Tracheal epithelial cell (primary cell): ENCODE measurements around the gene RBM25. TPM values are rescaled to one million over a fixed set of nuclear protein-coding genes. Genes with fewer than 3 reads are reported as not detected.

Experiments
- total RNA-seq: library from RNA; depleted of rRNA; stranded (reverse); fragments of >200 nt; gene quantifications from 2 replicates; pipeline ENCODE4 v1.2.1, GENCODE V29; 2014

Gene RBM25
- total RNA-seq: 16.8 and 16.9 TPM in 2 replicates

GRCh38 chr14:73058224-73058921 lies at the start of gene RBM25:
Gene RBM25 (plus strand): TSS chr14:73058534. CDS start chr14:73071642, 13,108 bp downstream.

DNA sequence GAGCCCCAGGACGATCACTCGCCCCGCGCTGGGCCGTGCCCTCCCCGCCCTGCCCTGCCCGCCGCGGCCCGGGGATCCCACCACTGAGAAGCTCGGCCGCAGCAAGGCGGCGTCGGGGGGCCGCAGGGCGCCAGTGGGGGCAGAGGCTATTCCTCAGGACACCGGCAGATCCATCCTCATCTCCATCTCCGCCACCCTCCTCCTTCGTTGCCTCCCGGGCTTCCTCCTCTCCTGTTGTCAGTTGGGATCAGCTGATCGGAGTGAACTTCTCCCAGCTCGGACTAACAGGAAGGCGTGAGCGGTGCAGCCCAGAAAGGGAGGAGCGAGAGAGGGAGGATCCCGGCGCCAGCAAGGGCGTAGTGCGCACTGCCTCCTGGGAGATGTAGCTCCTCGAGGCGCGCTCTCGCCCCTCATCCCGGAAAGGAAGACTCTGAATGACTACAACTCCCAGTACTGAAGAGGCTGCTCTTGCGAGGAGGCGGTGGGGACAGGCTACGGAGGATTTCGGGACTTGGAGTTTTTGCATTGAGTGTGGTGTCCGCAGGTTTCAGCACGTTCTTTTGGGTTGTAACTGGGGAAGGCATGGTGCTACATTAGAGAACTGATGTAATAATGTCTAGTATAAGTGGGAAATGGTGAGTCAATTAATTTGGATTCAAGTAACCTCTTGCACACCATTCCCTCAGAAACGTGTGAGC lies 31.3 kb upstream of the RBM25 start, which contains the start of gene ZFYVE1:
TSS of gene ZFYVE1 (minus strand) at position 262 of the 698 bp plus-strand sequence. CDS start 2,598 bp downstream, outside the sequence.

GRCh38 chr14:73136387-73137225 lies 78.3 kb downstream of the RBM25 start, which contains the start of gene PSEN1:
Gene PSEN1 (plus strand): TSS chr14:73136507. CDS start chr14:73148020, 11,513 bp downstream.

Other genes starting within 250 kb of the RBM25 start
- gene DPF3, start 164.4 kb upstream of the RBM25 start, total RNA-seq: 0.85 and 0.96 TPM in 2 replicates
- gene DCAF4, start 132.1 kb upstream of the RBM25 start, total RNA-seq: 18.3 and 18.6 TPM in 2 replicates
- 6.6 and 8.9 TPM in 2 replicates for gene ZFYVE1, start 31.4 kb upstream of the RBM25 start, total RNA-seq
- gene PSEN1, start 78.0 kb downstream of the RBM25 start, total RNA-seq: 58.6 and 80.0 TPM in 2 replicates
- gene PAPLN, start 179.0 kb downstream of the RBM25 start, total RNA-seq: 5.5 and 11.8 TPM in 2 replicates